SK-N-SH treated with all-trans-retinoic acid at 6 μM for 48 hours (cell line): ENCODE data around the gene RAPGEF1.

Source experiments
- ATAC-seq: fragments of 200-7000 bp; cut with Tn5 transposase; 3 replicates; pipeline ENCODE4 v1.9.1; 2020; ENCODE audit warnings: mild to moderate bottlenecking, moderate library complexity
- BACH2 ChIP-seq: fragments of 250-450 bp; sonication (Bioruptor Pico); IDR thresholded peaks from 2 replicates; pipeline ENCODE4 v1.9.0; 2021; ENCODE audit warnings: mild to moderate bottlenecking, borderline replicate concordance
- CREB5 ChIP-seq: fragments of 250-450 bp; sonication (Bioruptor Pico); IDR thresholded peaks from 2 replicates; pipeline ENCODE4 v1.5.1; 2020; ENCODE audit warnings: low read depth, mild to moderate bottlenecking, moderate library complexity
- CSDC2 ChIP-seq: fragments of 250-450 bp; sonication (Bioruptor Pico); IDR thresholded peaks from 2 replicates; pipeline ENCODE4 v1.5.0; 2020; ENCODE audit warnings: mild to moderate bottlenecking, moderate library complexity
- CSRNP3 ChIP-seq: fragments of 250-450 bp; sonication (Bioruptor Pico); IDR thresholded peaks from 2 replicates; pipeline ENCODE4 v1.5.1; 2021; ENCODE audit warnings: mild to moderate bottlenecking, moderate library complexity
- ESRRG ChIP-seq: fragments of 250-450 bp; sonication (Bioruptor Pico); IDR thresholded peaks from 2 replicates; pipeline ENCODE4 v1.6.1; 2021; ENCODE audit warnings: mild to moderate bottlenecking
- GLIS3 ChIP-seq: fragments of 250-450 bp; sonication (Bioruptor Pico); IDR thresholded peaks from 2 replicates; pipeline ENCODE4 v1.5.0; 2020; ENCODE audit warnings: mild to moderate bottlenecking, moderate library complexity
- ISL1 ChIP-seq: fragments of 250-450 bp; sonication (Bioruptor Pico); IDR thresholded peaks from 2 replicates; pipeline ENCODE4 v2.1.2; 2022; ENCODE audit warnings: mild to moderate bottlenecking, moderate library complexity
- OSR1 ChIP-seq: fragments of 250-450 bp; sonication (Bioruptor Pico); IDR thresholded peaks from 2 replicates; pipeline ENCODE4 v1.8.0; 2022; ENCODE audit warnings: moderate library complexity, mild to moderate bottlenecking, inconsistent platforms
- PATZ1 ChIP-seq: fragments of 250-450 bp; sonication (Bioruptor Pico); IDR thresholded peaks from 2 replicates; pipeline ENCODE4 v1.8.0; 2020; ENCODE audit warnings: mild to moderate bottlenecking, moderate library complexity, borderline replicate concordance
- PPARA ChIP-seq: fragments of 250-450 bp; sonication (Bioruptor Pico); IDR thresholded peaks from 2 replicates; pipeline ENCODE4 v1.5.0; 2020; ENCODE audit warnings: mild to moderate bottlenecking, borderline replicate concordance
- RARB ChIP-seq: fragments of 250-450 bp; sonication (Bioruptor Pico); IDR thresholded peaks from 2 replicates; pipeline ENCODE4 v1.8.0; 2021; ENCODE audit warnings: mild to moderate bottlenecking, moderate library complexity
- SNAI2 ChIP-seq: fragments of 250-450 bp; sonication (Bioruptor Pico); IDR thresholded peaks from 2 replicates; pipeline ENCODE4 v1.5.0; 2020; ENCODE audit warnings: mild to moderate bottlenecking, moderate library complexity
- TCF4 ChIP-seq: fragments of 250-450 bp; sonication (Bioruptor Pico); IDR thresholded peaks from 2 replicates; pipeline ENCODE4 v1.8.0; 2021; ENCODE audit warnings: mild to moderate bottlenecking, moderate library complexity, borderline replicate concordance
- TOX ChIP-seq: fragments of 250-450 bp; sonication (Bioruptor Pico); IDR thresholded peaks from 2 replicates; pipeline ENCODE4 v1.8.0; 2021; ENCODE audit warnings: mild to moderate bottlenecking, moderate library complexity, borderline replicate concordance
- TSHZ2 ChIP-seq: fragments of 250-450 bp; sonication (Bioruptor Pico); IDR thresholded peaks from 2 replicates; pipeline ENCODE4 v1.5.0; 2020; ENCODE audit warnings: mild to moderate bottlenecking, moderate library complexity
- ZC3H10 ChIP-seq: fragments of 250-450 bp; sonication (Bioruptor Pico); IDR thresholded peaks from 2 replicates; pipeline ENCODE4 v1.5.1; 2021; ENCODE audit warnings: mild to moderate bottlenecking, moderate library complexity
- ZFP3 ChIP-seq: fragments of 250-450 bp; sonication (Bioruptor Pico); IDR thresholded peaks from 2 replicates; pipeline ENCODE4 v1.5.0; 2020; ENCODE audit warnings: mild to moderate bottlenecking, moderate library complexity
- ZFP30 ChIP-seq: fragments of 450-650 bp; formaldehyde crosslinking; IDR thresholded peaks from 2 replicates; pipeline ENCODE4 v1.5.0; 2022; ENCODE audit warnings: mild to moderate bottlenecking, moderate library complexity
- ZNF565 ChIP-seq: fragments of 450-650 bp; formaldehyde crosslinking; conservative IDR thresholded peaks from 2 replicates; pipeline ENCODE4 v1.5.0; 2020; ENCODE audit warnings: low read depth, mild to moderate bottlenecking, moderate library complexity
- ZNF70 ChIP-seq: fragments of 450-650 bp; formaldehyde crosslinking; IDR thresholded peaks from 2 replicates; pipeline ENCODE4 v1.5.0; 2020; ENCODE audit warnings: mild to moderate bottlenecking, moderate library complexity
- ZNF8 ChIP-seq: fragments of 450-650 bp; formaldehyde crosslinking; IDR thresholded peaks from 2 replicates; pipeline ENCODE4 v1.5.0; 2020; ENCODE audit warnings: mild to moderate bottlenecking, moderate library complexity

The RAPGEF1 gene

GRCh38 chr9:131580358-131580757 lies 159.5 kb downstream of the RAPGEF1 start (continued):
- no peak for TF ChIP-seq CSRNP3 (CRISPR knock-in tag)

- ATAC-seq: no peak
- no peak for TF ChIP-seq TOX (CRISPR knock-in tag)
- TF ChIP-seq ISL1: no peak
These were observed 160.1 kb downstream of the RAPGEF1 start for GRCh38 chr9:131579789-131580211.

GRCh38 chr9:131578731-131579504 lies 161.0 kb downstream of the RAPGEF1 start:
- no peak for ATAC-seq
- no peak for TF ChIP-seq ESRRG (CRISPR knock-in tag)
- TF ChIP-seq ZFP3 (CRISPR knock-in tag): no peak
- no peak for TF ChIP-seq CREB5 (CRISPR knock-in tag)

GRCh38 chr9:131578021-131578420 lies 161.9 kb downstream of the RAPGEF1 start:
- ATAC-seq: no peak

More at GRCh38 chr9:131578021-131578420, 161.9 kb downstream of the RAPGEF1 start:
- TF ChIP-seq ZFP30 (CRISPR knock-in tag) (no peak), TSHZ2 (no peak), ZFP3 (CRISPR knock-in tag) (no peak), GLIS3 (CRISPR knock-in tag) (no peak), BACH2 (CRISPR knock-in tag) (no peak), SNAI2 (CRISPR knock-in tag) (no peak), PATZ1 (CRISPR knock-in tag) (no peak), ZC3H10 (CRISPR knock-in tag) (no peak), ESRRG (CRISPR knock-in tag) (no peak), TOX (CRISPR knock-in tag) (no peak), RARB (CRISPR knock-in tag) (no peak), PPARA (CRISPR knock-in tag) (no peak), ZNF565 (CRISPR knock-in tag) (no peak), ZNF70 (CRISPR knock-in tag) (no peak), CSDC2 (CRISPR knock-in tag) (no peak), OSR1 (no peak), ISL1 (no peak), ZNF8 (no peak), TCF4 (CRISPR knock-in tag) (no peak)
